ENCODE data around the gene LOXL3.

The LOXL3 gene

GRCh38 chr2:74553892-74554819 is at the start of gene LOXL3, which contains the start of gene DOK1:
Gene LOXL3, minus strand, starts transcription at chr2:74553942. Its CDS starts 1,308 bp downstream, at chr2:74552634.
Gene DOK1, plus strand, starts transcription at chr2:74554720. Its CDS starts 35 bp downstream, at chr2:74554755.
- DNase-seq: peak; percentile 80

GRCh38 chr2:74602586-74603281 is 49.0 kb upstream of the LOXL3 start:
- no peak for DNase-seq

- no peak for DNase-seq
Observed at GRCh38 chr2:74599676-74600075, 45.9 kb upstream of the LOXL3 start.

GRCh38 chr2:74597410-74597809 is 43.7 kb upstream of the LOXL3 start:
- no peak for DNase-seq

GRCh38 chr2:74596584-74596983 is 42.8 kb upstream of the LOXL3 start:
- DNase-seq: no peak

GRCh38 chr2:74593826-74594772 is 40.4 kb upstream of the LOXL3 start:
- no peak for DNase-seq

- DNase-seq: no peak
Observed at GRCh38 chr2:74588664-74589063, 34.9 kb upstream of the LOXL3 start.

GRCh38 chr2:74587664-74588277 is 34.0 kb upstream of the LOXL3 start:
- DNase-seq: peak; percentile 57

- DNase-seq: no peak
Observed at GRCh38 chr2:74585406-74586185, 31.9 kb upstream of the LOXL3 start.

GRCh38 chr2:74584088-74584645 is 30.4 kb upstream of the LOXL3 start:
- no peak for DNase-seq

GRCh38 chr2:74583504-74583903 is 29.8 kb upstream of the LOXL3 start:
- DNase-seq: no peak

- no peak for DNase-seq
Observed at GRCh38 chr2:74582184-74582583, 28.4 kb upstream of the LOXL3 start.

GRCh38 chr2:74581463-74581862 is 27.7 kb upstream of the LOXL3 start:
- DNase-seq: no peak

GRCh38 chr2:74578408-74578807 is 24.7 kb upstream of the LOXL3 start:
- DNase-seq: no peak

- no peak for DNase-seq
Observed at GRCh38 chr2:74577448-74577847, 23.7 kb upstream of the LOXL3 start.

- no peak for DNase-seq
Observed at GRCh38 chr2:74576863-74577229, 23.1 kb upstream of the LOXL3 start.

GRCh38 chr2:74576211-74576862 is 22.6 kb upstream of the LOXL3 start:
- DNase-seq: no peak

GRCh38 chr2:74575320-74575719 is 21.6 kb upstream of the LOXL3 start:
- DNase-seq: no peak

- no peak for DNase-seq
Observed at GRCh38 chr2:74573747-74574562, 20.2 kb upstream of the LOXL3 start.

All from activated CD4-positive, CD25-positive, alpha-beta regulatory T cell treated with anti-CD3 and anti-CD28 coated beads, Interleukin-2, amount 50 U/mL, for 72 hours (primary cell).